Measurements from ENCODE around the gene BCL2L12. TPM values are rescaled to one million over a fixed set of nuclear protein-coding genes. Genes with fewer than 3 reads are reported as not detected.
"Not testable (repeated sequence)": the region's sequence is repeated elsewhere in the genome, so short reads cannot be mapped to it uniquely, and the experiment has no call there.

Gene BCL2L12
- total RNA-seq, 4 donors from 2014 or later: 3.1 to 23.8 (median 3.5) TPM

- TF ChIP-seq CTCF (IDR thresholded peaks at IDR 0.05) (no peak), POLR2A (IDR thresholded peaks at IDR 0.05) (no peak)
- DNase-seq: no peak
- Histone ChIP-seq H3K9me3 (no peaks in the 10 kb centered on the region), H3K27me3 (no peaks in the 10 kb centered on the region), H3K4me3 (no peak overlapping the region), H3K4me1 (no peaks in the 10 kb centered on the region), H3K36me3 (no peaks in the 10 kb centered on the region), H3K27ac (no peak overlapping the region)
- intact Hi-C loops (cut with DNase I; ENCODE audit: low total_unique reads): no loop called here
Observed at GRCh38 chr19:49718991-49719390, 53.3 kb downstream of the BCL2L12 start.

GRCh38 chr19:49719420-49719819, 53.7 kb downstream of the BCL2L12 start:
- H3K36me3 ChIP-seq; H3K4me1 ChIP-seq; H3K27ac ChIP-seq; H3K27me3 ChIP-seq; DNase-seq; H3K4me3 ChIP-seq; H3K9me3 ChIP-seq; intact Hi-C loops (cut with DNase I; ENCODE audit: low total_unique reads): not testable (repeated sequence)

Small RNAs within 50 kb of the gene (microRNA-seq; reads per million reads assigned to microRNA genes)
- gene MIR5088 (ENCODE audit: borderline microRNAs expressed, borderline replicate concordance): not detected

Small RNAs within 50 kb of the gene (small RNA-seq; reads per million reads assigned to genes)
- not detected for gene MIR5088

Other genes with a start within 250 kb of the BCL2L12 start
- gene PTH2, start 242.5 kb upstream of the BCL2L12 start, total RNA-seq: not detected
- gene GFY, start 240.5 kb upstream of the BCL2L12 start, total RNA-seq: not detected
- gene SLC17A7, start 224.4 kb upstream of the BCL2L12 start, total RNA-seq: 1 to 10 TPM in 3 of 4 donors, not detected in 1; 1.3 to 5.6 (median 1.9) TPM
- 10 to 100 TPM; 31.2 to 70.2 (median 46.5) TPM for gene PIH1D1, start 214.1 kb upstream of the BCL2L12 start, total RNA-seq
- 10 to 100 TPM; 13.5 to 40.8 (median 34.5) TPM for gene ALDH16A1, start 212.7 kb upstream of the BCL2L12 start, total RNA-seq
- gene FLT3LG, start 191.7 kb upstream of the BCL2L12 start, total RNA-seq: 10 to 100 TPM in 1 of 4 donors, 1 to 10 TPM in 2, not detected in 1; 3.7 to 19.4 (median 4.1) TPM
- 1,000 to 10,000 TPM; 1,462 to 5,863 (median 3,544) TPM for gene RPL13A, start 178.3 kb upstream of the BCL2L12 start, total RNA-seq
- gene RPS11, start 169.5 kb upstream of the BCL2L12 start, total RNA-seq: over 10,000 TPM in 1 of 4 donors, 1,000 to 10,000 TPM in 3; 2,160 to 10,624 (median 5,235) TPM
- gene FCGRT, start 153.3 kb upstream of the BCL2L12 start, total RNA-seq: 100 to 1,000 TPM; 151 to 226 (median 201) TPM
- 10 to 100 TPM; 14.3 to 71.1 (median 41.4) TPM for gene RCN3, start 137.9 kb upstream of the BCL2L12 start, total RNA-seq
- 100 to 1,000 TPM in 1 of 4 donors, 10 to 100 TPM in 3; 29.0 to 347 (median 65.4) TPM for gene NOSIP, start 85.4 kb upstream of the BCL2L12 start, total RNA-seq
- gene PRRG2, start 84.6 kb upstream of the BCL2L12 start, total RNA-seq: 1 to 10 TPM in 1 of 4 donors, under 1 TPM in 1, not detected in 2; 0.95 to 1.4 TPM
- gene PRR12, start 74.8 kb upstream of the BCL2L12 start, total RNA-seq: 10 to 100 TPM in 2 of 4 donors, 1 to 10 TPM in 2; 2.6 to 63.1 (median 8.6) TPM
- 100 to 1,000 TPM in 1 of 4 donors, 10 to 100 TPM in 3; 17.1 to 106 (median 47.7) TPM for gene RRAS, start 25.8 kb upstream of the BCL2L12 start, total RNA-seq
- 10 to 100 TPM in 3 of 4 donors, 1 to 10 TPM in 1; 8.8 to 76.9 (median 11.4) TPM for gene SCAF1, start 23.7 kb upstream of the BCL2L12 start, total RNA-seq
- 100 to 1,000 TPM in 1 of 4 donors, 10 to 100 TPM in 2, 1 to 10 TPM in 1; 8.2 to 106 (median 63.9) TPM for gene IRF3, start 76 bp upstream of the BCL2L12 start, total RNA-seq
- gene PRMT1, start 11.3 kb downstream of the BCL2L12 start, total RNA-seq: 100 to 1,000 TPM in 3 of 4 donors, 10 to 100 TPM in 1; 78.5 to 274 (median 217) TPM
- gene ADM5, start 23.7 kb downstream of the BCL2L12 start, total RNA-seq: 1 to 10 TPM in 3 of 4 donors, not detected in 1; 1.3 to 6.0 (median 1.5) TPM
- 10 to 100 TPM in 2 of 4 donors, 1 to 10 TPM in 2; 1.5 to 26.6 (median 12.2) TPM for gene CPT1C, start 25.2 kb downstream of the BCL2L12 start, total RNA-seq
- 1 to 10 TPM in 1 of 4 donors, under 1 TPM in 1, not detected in 2; 0.28 to 1.9 TPM for gene TSKS, start 97.4 kb downstream of the BCL2L12 start, total RNA-seq
- gene AP2A1, start 101.1 kb downstream of the BCL2L12 start, total RNA-seq: 100 to 1,000 TPM in 1 of 4 donors, 10 to 100 TPM in 3; 47.1 to 114 (median 54.7) TPM
- gene FUZ, start 147.4 kb downstream of the BCL2L12 start, total RNA-seq: 10 to 100 TPM; 10.5 to 28.8 (median 23.3) TPM
- 10 to 100 TPM; 21.1 to 48.1 (median 26.8) TPM for gene MED25, start 152.4 kb downstream of the BCL2L12 start, total RNA-seq
- 100 to 1,000 TPM in 1 of 4 donors, 10 to 100 TPM in 3; 46.2 to 156 (median 82.0) TPM for gene PTOV1, start 185.2 kb downstream of the BCL2L12 start, total RNA-seq
- 100 to 1,000 TPM in 1 of 4 donors, 10 to 100 TPM in 3; 47.7 to 104 (median 77.7) TPM for gene PNKP, start 201.6 kb downstream of the BCL2L12 start, total RNA-seq
- 10 to 100 TPM in 1 of 4 donors, 1 to 10 TPM in 3; 2.6 to 26.7 (median 5.9) TPM for gene AKT1S1, start 211.4 kb downstream of the BCL2L12 start, total RNA-seq
- gene TBC1D17, start 211.8 kb downstream of the BCL2L12 start, total RNA-seq: 10 to 100 TPM in 3 of 4 donors, 1 to 10 TPM in 1; 9.1 to 44.1 (median 12.5) TPM
- gene IL4I1, start 231.0 kb downstream of the BCL2L12 start, total RNA-seq: 1 to 10 TPM in 1 of 4 donors, under 1 TPM in 1, not detected in 2; 0.82 to 1.2 TPM